ENCODE measurements around the gene TBC1D2. TPM values are rescaled to one million over a fixed set of nuclear protein-coding genes. Genes with fewer than 3 reads are reported as not detected.

TBC1D2 gene
- polyA plus RNA-seq, 4 donors = 12.2 to 42.0 (median 28.0) TPM

- Histone ChIP-seq H3K36me3 (ENCODE audit: control insufficient read depth in 3 of 3, insufficient read depth in 2 of 3, low read depth in 1 of 3, low read length in 3 of 3) (peaks cover 2 to 76% (median 14%) of the 10 kb centered on the region in 3 donors), H3K27ac (ENCODE audit: low read depth in 1 of 3, low read length in 2 of 3) (no peak overlapping the region), H3K4me3 (ENCODE audit: low read depth in 1 of 3, low read length in 3 of 3) (no peak overlapping the region), H3K9me3 (ENCODE audit: control insufficient read depth in 2 of 2, insufficient read depth in 1 of 2, low read depth in 1 of 2, low read length in 1 of 2) (no peaks in the 10 kb centered on the region), H3K4me1 (ENCODE audit: control insufficient read depth in 3 of 3, insufficient read depth in 2 of 3, low read depth in 1 of 3, low read length in 2 of 3) (peaks cover 0 to 9% (median 0%) of the 10 kb centered on the region in 3 donors), H3K27me3 (ENCODE audit: control insufficient read depth in 3 of 3, insufficient read depth in 3 of 3, low read length in 3 of 3) (no peaks in the 10 kb centered on the region)
- DNase-seq = no peak
- no peak for FAIRE-seq
- WGBS, 3 donors = 38 to 49% (median 47%) methylated on average over 2 of the region's 2 CpGs
These were observed 48.7 kb downstream of the TBC1D2 start for GRCh38 chr9:98206754-98207153.

- 70 to 78% (median 72%) methylated on average over 4 of the region's 4 CpGs for WGBS, 3 donors
- Histone ChIP-seq H3K27me3 (ENCODE audit: control insufficient read depth in 3 of 3, insufficient read depth in 3 of 3, low read length in 3 of 3) (no peaks in the 10 kb centered on the region), H3K9me3 (ENCODE audit: control insufficient read depth in 2 of 2, insufficient read depth in 1 of 2, low read depth in 1 of 2, low read length in 1 of 2) (no peaks in the 10 kb centered on the region), H3K4me1 (ENCODE audit: control insufficient read depth in 3 of 3, insufficient read depth in 2 of 3, low read depth in 1 of 3, low read length in 2 of 3) (peaks cover 0 to 9% (median 0%) of the 10 kb centered on the region in 3 donors), H3K36me3 (ENCODE audit: control insufficient read depth in 3 of 3, insufficient read depth in 2 of 3, low read depth in 1 of 3, low read length in 3 of 3) (peaks cover 2 to 76% (median 14%) of the 10 kb centered on the region in 3 donors), H3K4me3 (ENCODE audit: low read depth in 1 of 3, low read length in 3 of 3) (no peak overlapping the region), H3K27ac (ENCODE audit: low read depth in 1 of 3, low read length in 2 of 3) (no peak overlapping the region)
- no peak for DNase-seq
- FAIRE-seq = no peak
These were observed 50.8 kb downstream of the TBC1D2 start for GRCh38 chr9:98204692-98205091.

- DNase-seq (no peak), FAIRE-seq (no peak)
- Histone ChIP-seq H3K4me3 (ENCODE audit: low read depth in 1 of 3, low read length in 3 of 3) (no peak overlapping the region), H3K4me1 (ENCODE audit: control insufficient read depth in 3 of 3, insufficient read depth in 2 of 3, low read depth in 1 of 3, low read length in 2 of 3) (peaks cover 0 to 9% (median 0%) of the 10 kb centered on the region in 3 donors), H3K27me3 (ENCODE audit: control insufficient read depth in 3 of 3, insufficient read depth in 3 of 3, low read length in 3 of 3) (no peaks in the 10 kb centered on the region), H3K36me3 (ENCODE audit: control insufficient read depth in 3 of 3, insufficient read depth in 2 of 3, low read depth in 1 of 3, low read length in 3 of 3) (peaks cover 2 to 78% (median 6%) of the 10 kb centered on the region in 3 donors), H3K9me3 (ENCODE audit: control insufficient read depth in 2 of 2, insufficient read depth in 1 of 2, low read depth in 1 of 2, low read length in 1 of 2) (no peaks in the 10 kb centered on the region), H3K27ac (ENCODE audit: low read depth in 1 of 3, low read length in 2 of 3) (no peak overlapping the region)
- 82 to 90% (median 88%) methylated on average over 7 of the region's 7 CpGs for WGBS, 3 donors
These were observed 52.3 kb downstream of the TBC1D2 start for GRCh38 chr9:98203153-98203552.

- H3K36me3 ChIP-seq (ENCODE audit: control insufficient read depth in 3 of 3, insufficient read depth in 2 of 3, low read depth in 1 of 3, low read length in 3 of 3) = peaks cover 2 to 77% (median 3%) of the 10 kb centered on the region in 3 donors
- H3K27ac ChIP-seq (ENCODE audit: low read depth in 1 of 3, low read length in 2 of 3) = no peak overlapping the region
- H3K9me3 ChIP-seq (ENCODE audit: control insufficient read depth in 2 of 2, insufficient read depth in 1 of 2, low read depth in 1 of 2, low read length in 1 of 2) = no peaks in the 10 kb centered on the region
- DNase-seq = no peak
- FAIRE-seq = no peak
- H3K4me3 ChIP-seq (ENCODE audit: low read depth in 1 of 3, low read length in 3 of 3) = no peak overlapping the region
- H3K27me3 ChIP-seq (ENCODE audit: control insufficient read depth in 3 of 3, insufficient read depth in 3 of 3, low read length in 3 of 3) = no peaks in the 10 kb centered on the region
- peaks cover 0 to 9% (median 0%) of the 10 kb centered on the region in 3 donors for H3K4me1 ChIP-seq (ENCODE audit: control insufficient read depth in 3 of 3, insufficient read depth in 2 of 3, low read depth in 1 of 3, low read length in 2 of 3)
- 74 to 92% (median 85%) methylated on average over 5 of the region's 5 CpGs for WGBS, 3 donors
These were observed 53.2 kb downstream of the TBC1D2 start for GRCh38 chr9:98202252-98202651.

- WGBS, 3 donors = 95 to 96% (median 96%) methylated on average over 7 of the region's 7 CpGs
- no peak for DNase-seq
- no peak overlapping the region for H3K4me3 ChIP-seq (ENCODE audit: low read depth in 1 of 3, low read length in 3 of 3)
- FAIRE-seq = no peak
- peaks cover 0 to 9% (median 0%) of the 10 kb centered on the region in 3 donors for H3K4me1 ChIP-seq (ENCODE audit: control insufficient read depth in 3 of 3, insufficient read depth in 2 of 3, low read depth in 1 of 3, low read length in 2 of 3)
- no peaks in the 10 kb centered on the region for H3K9me3 ChIP-seq (ENCODE audit: control insufficient read depth in 2 of 2, insufficient read depth in 1 of 2, low read depth in 1 of 2, low read length in 1 of 2)
- no peaks in the 10 kb centered on the region for H3K27me3 ChIP-seq (ENCODE audit: control insufficient read depth in 3 of 3, insufficient read depth in 3 of 3, low read length in 3 of 3)
- H3K27ac ChIP-seq (ENCODE audit: low read depth in 1 of 3, low read length in 2 of 3) = no peak overlapping the region
- peaks cover 2 to 80% (median 3%) of the 10 kb centered on the region in 3 donors for H3K36me3 ChIP-seq (ENCODE audit: control insufficient read depth in 3 of 3, insufficient read depth in 2 of 3, low read depth in 1 of 3, low read length in 3 of 3)
These were observed 53.7 kb downstream of the TBC1D2 start for GRCh38 chr9:98201749-98202148.

GRCh38 chr9:98201102-98201501 lies 54.3 kb downstream of the TBC1D2 start:
- DNase-seq = no peak
- Histone ChIP-seq H3K27ac (ENCODE audit: low read depth in 1 of 3, low read length in 2 of 3) (no peak overlapping the region), H3K27me3 (ENCODE audit: control insufficient read depth in 3 of 3, insufficient read depth in 3 of 3, low read length in 3 of 3) (no peaks in the 10 kb centered on the region), H3K36me3 (ENCODE audit: control insufficient read depth in 3 of 3, insufficient read depth in 2 of 3, low read depth in 1 of 3, low read length in 3 of 3) (peaks cover 2 to 78% (median 3%) of the 10 kb centered on the region in 3 donors), H3K9me3 (ENCODE audit: control insufficient read depth in 2 of 2, insufficient read depth in 1 of 2, low read depth in 1 of 2, low read length in 1 of 2) (no peaks in the 10 kb centered on the region), H3K4me1 (ENCODE audit: control insufficient read depth in 3 of 3, insufficient read depth in 2 of 3, low read depth in 1 of 3, low read length in 2 of 3) (peaks cover 0 to 3% (median 0%) of the 10 kb centered on the region in 3 donors), H3K4me3 (ENCODE audit: low read depth in 1 of 3, low read length in 3 of 3) (no peak overlapping the region)
- 78 to 86% (median 81%) methylated on average over 6 of the region's 6 CpGs for WGBS, 3 donors
- no peak for FAIRE-seq

GRCh38 chr9:98199388-98200033 lies 55.9 kb downstream of the TBC1D2 start:
- H3K9me3 ChIP-seq (ENCODE audit: control insufficient read depth in 2 of 2, insufficient read depth in 1 of 2, low read depth in 1 of 2, low read length in 1 of 2) = no peaks in the 10 kb centered on the region
- no peak overlapping the region for H3K27ac ChIP-seq (ENCODE audit: low read depth in 1 of 3, low read length in 2 of 3)
- 90 to 92% (median 92%) methylated on average over 18 to 20 of the region's 20 CpGs for WGBS, 3 donors
- DNase-seq = no peak
- peaks cover 2 to 84% (median 3%) of the 10 kb centered on the region in 3 donors for H3K36me3 ChIP-seq (ENCODE audit: control insufficient read depth in 3 of 3, insufficient read depth in 2 of 3, low read depth in 1 of 3, low read length in 3 of 3)
- FAIRE-seq = no peak
- no peaks in the 10 kb centered on the region for H3K27me3 ChIP-seq (ENCODE audit: control insufficient read depth in 3 of 3, insufficient read depth in 3 of 3, low read length in 3 of 3)
- H3K4me1 ChIP-seq (ENCODE audit: control insufficient read depth in 3 of 3, insufficient read depth in 2 of 3, low read depth in 1 of 3, low read length in 2 of 3) = no peaks in the 10 kb centered on the region
- H3K4me3 ChIP-seq (ENCODE audit: low read depth in 1 of 3, low read length in 3 of 3) = no peak overlapping the region

- no peak overlapping the region for H3K4me3 ChIP-seq (ENCODE audit: low read depth in 1 of 3, low read length in 3 of 3)
- no peaks in the 10 kb centered on the region for H3K27me3 ChIP-seq (ENCODE audit: control insufficient read depth in 3 of 3, insufficient read depth in 3 of 3, low read length in 3 of 3)
- H3K36me3 ChIP-seq (ENCODE audit: control insufficient read depth in 3 of 3, insufficient read depth in 2 of 3, low read depth in 1 of 3, low read length in 3 of 3) = peaks cover 0 to 61% (median 0%) of the 10 kb centered on the region in 3 donors
- H3K9me3 ChIP-seq (ENCODE audit: control insufficient read depth in 2 of 2, insufficient read depth in 1 of 2, low read depth in 1 of 2, low read length in 1 of 2) = no peaks in the 10 kb centered on the region
- WGBS, 3 donors = 76 to 94% (median 84%) methylated on average over 4 of the region's 4 CpGs
- DNase-seq = no peak
- H3K4me1 ChIP-seq (ENCODE audit: control insufficient read depth in 3 of 3, insufficient read depth in 2 of 3, low read depth in 1 of 3, low read length in 2 of 3) = peaks cover 0 to 8% (median 0%) of the 10 kb centered on the region in 3 donors
- FAIRE-seq = no peak
- no peak overlapping the region for H3K27ac ChIP-seq (ENCODE audit: low read depth in 1 of 3, low read length in 2 of 3)
These were observed 59.8 kb downstream of the TBC1D2 start for GRCh38 chr9:98195671-98196070.
